ENCODE data around the gene AXIN2. TPM values are rescaled to one million over a fixed set of nuclear protein-coding genes. Genes with fewer than 3 reads are reported as not detected.

AXIN2 gene
- total RNA-seq, 1 donor = 8.0 TPM

- no peak for DNase-seq (ENCODE audit: low read depth)
- TF ChIP-seq CTCF (IDR thresholded peaks at IDR 0.05; ENCODE audit: insufficient read depth, low read length) = no peak
- no peak overlapping the region for H3K4me3 ChIP-seq (ENCODE audit: low read depth, low read length)
These were observed 27.5 kb downstream of the AXIN2 start for GRCh38 chr17:65533852-65534457.

GRCh38 chr17:65533056-65533745 lies 28.2 kb downstream of the AXIN2 start:
- TF ChIP-seq CTCF (IDR thresholded peaks at IDR 0.05; ENCODE audit: insufficient read depth, low read length) = no peak
- no peak overlapping the region for H3K4me3 ChIP-seq (ENCODE audit: low read depth, low read length)
- DNase-seq (ENCODE audit: low read depth) = no peak

GRCh38 chr17:65532101-65532890 lies 29.2 kb downstream of the AXIN2 start:
- peak overlapping the region; percentile 14 for H3K4me3 ChIP-seq (ENCODE audit: low read depth, low read length)
- no peak for TF ChIP-seq CTCF (IDR thresholded peaks at IDR 0.05; ENCODE audit: insufficient read depth, low read length)
- DNase-seq (ENCODE audit: low read depth) = peak; percentile 81

GRCh38 chr17:65531256-65532100 lies 30.0 kb downstream of the AXIN2 start:
- peak; percentile 98 for DNase-seq (ENCODE audit: low read depth)
- peak overlapping the region; percentile 14 for H3K4me3 ChIP-seq (ENCODE audit: low read depth, low read length)
- TF ChIP-seq CTCF (IDR thresholded peaks at IDR 0.05; ENCODE audit: insufficient read depth, low read length) = peak; percentile 58

- no peak for TF ChIP-seq CTCF (IDR thresholded peaks at IDR 0.05; ENCODE audit: insufficient read depth, low read length)
- DNase-seq (ENCODE audit: low read depth) = no peak
- H3K4me3 ChIP-seq (ENCODE audit: low read depth, low read length) = no peak overlapping the region
These were observed 30.8 kb downstream of the AXIN2 start for GRCh38 chr17:65530523-65531255.

All from fibroblast of the aortic adventitia (primary cell).